ENCODE data around the gene RPP25. TPM values are rescaled to one million over a fixed set of nuclear protein-coding genes. Genes with fewer than 3 reads are reported as not detected.

RPP25 gene
- total and polyA plus RNA-seq, 2 of the 13 experiments (the other 11 are each of a cell fraction or from before 2014, with no cell fraction given): 0.05 to 0.11 TPM

- H3K9ac ChIP-seq (ENCODE audit: insufficient read depth, low read depth, low read length): peak within 1 kb of the TSS; percentile 62
- H3K36me3 ChIP-seq (replicated peaks in 1 of 2; ENCODE audit: control insufficient read depth in 1 of 2, insufficient read depth in 2 of 2, low read length in 2 of 2): no peaks in the 10 kb centered on the region
- no TSS peak for BruUV-seq (replicated peaks)
- no peak for FAIRE-seq
- ATAC-seq: peak; percentile 76
- CTCF ChIA-PET (ENCODE audit: low intra/inter-chr PET ratio, low total read pairs): no interaction called here
- no peaks in the 10 kb centered on the region; the same call in 1 of the 2 replicates for H4K20me1 ChIP-seq (ENCODE audit: insufficient read depth, low read length)
- peaks cover 21% of the 10 kb centered on the region for H3K4me1 ChIP-seq (ENCODE audit: insufficient read depth, low read length)
- peaks cover 19% of the 10 kb centered on the region for H3K79me2 ChIP-seq (ENCODE audit: insufficient read depth, low read length)
- 0 out of 5 replicates have a peak, but pooled peaks cover 0 to 3% of the 10 kb centered on the region in 2 experiments for H3K27me3 ChIP-seq (ENCODE audit: control insufficient read depth in 1 of 2, insufficient read depth in 2 of 2, low read length in 2 of 2)
- peak; percentile 90 for DNase-seq (ENCODE audit: low spot score)
- peak within 1 kb of the TSS; percentile 96 for H3K4me2 ChIP-seq (ENCODE audit: low read depth, low read length)
- peak within 1 kb of the TSS; percentile 79 to 96 (median 95) for H3K4me3 ChIP-seq (replicated peaks in 1 of 3; ENCODE audit: insufficient read depth in 1 of 3, low read depth in 2 of 3, low read length in 3 of 3)
- 1% methylated on average over 18 of the region's 58 CpGs for WGBS (ENCODE audit: low lambda C conversion rate)
- in situ Hi-C loops (cut with HindIII; ENCODE audit: extremely low pct_ligation_motif_present, low pct_unique_long_range_greater_than_20kb) (no loop called here), intact Hi-C loops (cut with micrococcal nuclease; ENCODE audit: unreplicated experiment) (no loop called here)
- H3K9me3 ChIP-seq (ENCODE audit: low read length): no peaks in the 10 kb centered on the region
- H2AFZ ChIP-seq (ENCODE audit: low read length): peak within 1 kb of the TSS; percentile 50
- POLR2A ChIA-PET: interaction anchor here (0.6 to 2.1 kb wide), 8 partner anchors 8 to 373 kb away, joined by 3 to 17 read pairs (median 5); partner anchors contain the start of genes COX5A, FAM219B, MAN2C1 and PPCDC
- H3K27ac ChIP-seq (ENCODE audit: extremely low read length, insufficient read depth, low read length): peak within 1 kb of the TSS; percentile 71
- TF ChIP-seq ZNF737 (CRISPR knock-in tag; IDR thresholded peaks at IDR 0.05; ENCODE audit: borderline replicate concordance) (no peak), ZNF251 (CRISPR knock-in tag; IDR thresholded peaks at IDR 0.05) (no peak), HNRNPH1 (optimal IDR thresholded peaks at IDR 0.05; ENCODE audit: low read depth, low read length) (no peak), ZNF430 (CRISPR knock-in tag; IDR thresholded peaks at IDR 0.05) (peak; percentile 88), ZNF280B (CRISPR knock-in tag; IDR thresholded peaks at IDR 0.05; ENCODE audit: borderline replicate concordance) (peak; percentile 38; the same call in 1 of the 2 replicates), EEA1 (CRISPR knock-in tag; IDR thresholded peaks at IDR 0.05; ENCODE audit: borderline replicate concordance) (no peak), FOXK1 (CRISPR knock-in tag; IDR thresholded peaks at IDR 0.05; ENCODE audit: borderline replicate concordance, low read depth) (peak; percentile 60; the same call in 1 of the 2 replicates), JUND (CRISPR knock-in tag; IDR thresholded peaks at IDR 0.05) (no peak), ZNF780A (CRISPR knock-in tag; IDR thresholded peaks at IDR 0.05) (no peak), HOXA9 (CRISPR knock-in tag; IDR thresholded peaks at IDR 0.05; ENCODE audit: borderline replicate concordance) (peak; percentile 64; the same call in 1 of the 2 replicates), PHB2 (IDR thresholded peaks at IDR 0.05; ENCODE audit: partially characterized antibody) (no peak), POLR2A (IDR thresholded peaks at IDR 0.05; ENCODE audit: insufficient read depth in 1 of 2, low read depth in 2 of 2, low read length in 2 of 2) (peak; percentile 40 to 62; a peak in 1 of 4 replicates), NFE2 (CRISPR knock-in tag; IDR thresholded peaks at IDR 0.05) (no peak), CTCF (CRISPR knock-in tag; IDR thresholded peaks at IDR 0.05) (no peak), FOXJ3 (CRISPR knock-in tag; IDR thresholded peaks at IDR 0.05; ENCODE audit: borderline replicate concordance) (no peak), BRD4 (CRISPR knock-in tag; IDR thresholded peaks at IDR 0.05) (no peak), PPARG (CRISPR knock-in tag; conservative IDR thresholded peaks at IDR 0.05) (peak; percentile 63), YY1 (IDR thresholded peaks at IDR 0.05; ENCODE audit: insufficient read depth, insufficient replicate concordance, low read depth, low read length) (peak; percentile 60), ZNF30 (CRISPR knock-in tag; IDR thresholded peaks at IDR 0.05) (no peak)
- TF ChIP-seq, protein P1, sequence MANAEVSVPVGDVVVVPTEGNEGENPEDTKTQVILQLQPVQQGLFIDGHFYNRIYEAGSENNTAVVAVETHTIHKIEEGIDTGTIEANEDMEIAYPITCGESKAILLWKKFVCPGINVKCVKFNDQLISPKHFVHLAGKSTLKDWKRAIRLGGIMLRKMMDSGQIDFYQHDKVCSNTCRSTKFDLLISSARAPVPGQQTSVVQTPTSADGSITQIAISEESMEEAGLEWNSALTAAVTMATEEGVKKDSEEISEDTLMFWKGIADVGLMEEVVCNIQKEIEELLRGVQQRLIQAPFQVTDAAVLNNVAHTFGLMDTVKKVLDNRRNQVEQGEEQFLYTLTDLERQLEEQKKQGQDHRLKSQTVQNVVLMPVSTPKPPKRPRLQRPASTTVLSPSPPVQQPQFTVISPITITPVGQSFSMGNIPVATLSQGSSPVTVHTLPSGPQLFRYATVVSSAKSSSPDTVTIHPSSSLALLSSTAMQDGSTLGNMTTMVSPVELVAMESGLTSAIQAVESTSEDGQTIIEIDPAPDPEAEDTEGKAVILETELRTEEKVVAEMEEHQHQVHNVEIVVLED (CRISPR knock-in tag; IDR thresholded peaks at IDR 0.05; ENCODE audit: borderline replicate concordance): no peak
Measured at GRCh38 chr15:74995182-74995778, 38.7 kb upstream of the RPP25 start, which contains the start of gene SCAMP5. TSS of gene SCAMP5 (plus strand) at chr15:74995563. CDS start at chr15:75011840, 16,277 bp downstream.

Measured in HepG2 (cell line).